Endothelial cell of umbilical vein (primary cell): ENCODE results near the gene MEF2D.

Source experiments
- EZH2 ChIP-seq: IDR thresholded peaks from 2 replicates; pipeline ENCODE4 v1.6.1; 2012; ENCODE audit warnings: borderline replicate concordance, low read depth, mild to moderate bottlenecking, moderate library complexity, low read length, inconsistent platforms; ENCODE audit not compliant: severe bottlenecking
- JUN ChIP-seq: IDR thresholded peaks from 2 replicates; pipeline ENCODE4 v1.6.1; 2011; ENCODE audit warnings: borderline replicate concordance, low read depth; ENCODE audit not compliant: insufficient read length, insufficient read depth
- MYC ChIP-seq: IDR thresholded peaks from one replicate; pipeline ENCODE4 v1.6.1; 2011; ENCODE audit warnings: mild to moderate bottlenecking, low read depth, low read length
- POLR2A ChIP-seq: IDR thresholded peaks from 2 replicates; pipeline ENCODE4 v1.6.1; 2012; ENCODE audit warnings: low read depth, mild to moderate bottlenecking, control low read depth, low read length
- POLR2AphosphoS5 ChIP-seq: IDR thresholded peaks from 2 replicates; pipeline ENCODE4 v1.6.1; 2012; ENCODE audit warnings: low read depth, mild to moderate bottlenecking, control low read depth, low read length, moderate library complexity; ENCODE audit not compliant: insufficient read depth
- TF ChIP-seq, protein P1 (sequence below), 2 donors: IDR thresholded peaks; 1 replicate in 1 of 2; 2 replicates in 1 of 2; pipeline ENCODE4 v1.5.1; 2011; ENCODE audit warnings: low read length in 2 of 2, mild to moderate bottlenecking in 2 of 2, moderate library complexity in 2 of 2, control low read depth in 1 of 2, inconsistent platforms in 1 of 2, low read depth in 1 of 2; ENCODE audit not compliant: insufficient read depth in 1 of 2; ENCODE audit errors: extremely low read depth in 1 of 2
- TF ChIP-seq, protein P2 (sequence below): IDR thresholded peaks from 2 replicates; pipeline ENCODE4 v1.6.1; 2011; ENCODE audit not compliant: insufficient read depth, insufficient read length

DNA sequence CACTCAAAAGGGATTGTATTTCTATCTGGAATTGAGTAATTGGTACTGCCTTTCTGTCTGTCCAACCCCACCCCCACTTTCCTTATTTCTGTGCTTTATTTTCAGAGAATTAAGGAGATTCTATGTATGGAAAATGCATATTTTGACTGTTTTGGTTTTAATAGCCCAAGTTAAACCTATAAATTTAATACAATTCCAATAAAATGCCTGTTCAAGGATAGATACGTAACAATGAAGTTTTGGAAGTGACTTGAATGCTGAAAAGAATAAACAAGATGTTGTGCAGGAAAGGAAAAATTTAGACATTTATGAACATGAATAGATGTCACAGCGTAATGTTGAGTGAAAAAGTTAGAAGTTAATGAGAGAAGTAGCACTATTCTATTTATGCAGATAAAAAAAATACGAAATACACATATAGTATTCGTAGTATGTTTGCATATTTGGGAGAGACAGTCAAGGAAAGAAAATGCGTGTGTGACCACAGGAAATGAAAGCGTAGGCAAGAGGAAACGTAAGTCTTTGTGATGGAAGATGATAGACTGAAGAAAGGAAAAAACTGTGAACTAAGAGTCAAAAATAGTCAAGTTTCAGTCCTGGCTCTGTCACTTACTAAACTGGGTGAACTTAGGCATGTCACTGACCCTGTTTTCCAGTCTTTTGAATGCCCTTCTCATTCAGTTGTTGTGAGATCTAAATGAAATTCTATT lies 62.1 kb downstream of the MEF2D start:
- TF ChIP-seq POLR2A, result no peak
- TF ChIP-seq, protein P1, sequence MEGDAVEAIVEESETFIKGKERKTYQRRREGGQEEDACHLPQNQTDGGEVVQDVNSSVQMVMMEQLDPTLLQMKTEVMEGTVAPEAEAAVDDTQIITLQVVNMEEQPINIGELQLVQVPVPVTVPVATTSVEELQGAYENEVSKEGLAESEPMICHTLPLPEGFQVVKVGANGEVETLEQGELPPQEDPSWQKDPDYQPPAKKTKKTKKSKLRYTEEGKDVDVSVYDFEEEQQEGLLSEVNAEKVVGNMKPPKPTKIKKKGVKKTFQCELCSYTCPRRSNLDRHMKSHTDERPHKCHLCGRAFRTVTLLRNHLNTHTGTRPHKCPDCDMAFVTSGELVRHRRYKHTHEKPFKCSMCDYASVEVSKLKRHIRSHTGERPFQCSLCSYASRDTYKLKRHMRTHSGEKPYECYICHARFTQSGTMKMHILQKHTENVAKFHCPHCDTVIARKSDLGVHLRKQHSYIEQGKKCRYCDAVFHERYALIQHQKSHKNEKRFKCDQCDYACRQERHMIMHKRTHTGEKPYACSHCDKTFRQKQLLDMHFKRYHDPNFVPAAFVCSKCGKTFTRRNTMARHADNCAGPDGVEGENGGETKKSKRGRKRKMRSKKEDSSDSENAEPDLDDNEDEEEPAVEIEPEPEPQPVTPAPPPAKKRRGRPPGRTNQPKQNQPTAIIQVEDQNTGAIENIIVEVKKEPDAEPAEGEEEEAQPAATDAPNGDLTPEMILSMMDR (IDR thresholded peaks at IDR 0.05; ENCODE audit: extremely low read depth in 1 of 2, insufficient read depth in 1 of 2, low read depth in 1 of 2, low read length in 2 of 2), result no peak
- TF ChIP-seq JUN, result no peak
- TF ChIP-seq, protein P2, sequence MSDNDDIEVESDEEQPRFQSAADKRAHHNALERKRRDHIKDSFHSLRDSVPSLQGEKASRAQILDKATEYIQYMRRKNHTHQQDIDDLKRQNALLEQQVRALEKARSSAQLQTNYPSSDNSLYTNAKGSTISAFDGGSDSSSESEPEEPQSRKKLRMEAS, result no peak
- TF ChIP-seq MYC, result no peak
- TF ChIP-seq POLR2AphosphoS5, result no peak
- TF ChIP-seq EZH2, result no peak
